WTC11 (cell line): Measurements from ENCODE around the gene ALK. TPM values are rescaled to one million over a fixed set of nuclear protein-coding genes. Genes with fewer than 3 reads are reported as not detected.

Experiments used
- ATAC-seq: fragments of 200-7000 bp; cut with Tn5 transposase; 2 replicates; pipeline ENCODE4 v1.10.0; 2021; ENCODE audit warnings: mild to moderate bottlenecking, moderate library complexity
- CTCF ChIA-PET: fragments of 300-600 bp; sonication (Branson Sonifier 250); formaldehyde crosslinking; loops from one replicate; lab custom pipeline; 2021; ENCODE audit warnings: antibody characterized with exemption; lab: Charles Lee
- POLR2A ChIA-PET: fragments of 350-600 bp; sonication (Branson Sonifier 250); formaldehyde crosslinking; loops from one replicate; lab custom pipeline; 2021; ENCODE audit warnings: antibody characterized with exemption; lab: Charles Lee
- DNase-seq: peaks from one replicate; pipeline ENCODE4 v3.0.0; 2021; ENCODE audit warnings: low spot score
- H3K27ac Mint-ChIP-seq: 2 replicates; pipeline ENCODE4 v1.8.0; 2021; ENCODE audit warnings: mixed read lengths
- H3K27me3 Mint-ChIP-seq: 2 replicates; pipeline ENCODE4 v1.8.0; 2021; ENCODE audit warnings: low read depth, mild to moderate bottlenecking, moderate library complexity, mixed read lengths
- H3K36me3 Mint-ChIP-seq: 2 replicates; pipeline ENCODE4 v1.8.0; 2021; ENCODE audit warnings: mixed read lengths
- H3K4me1 Mint-ChIP-seq: 2 replicates; pipeline ENCODE4 v1.8.0; 2022; ENCODE audit warnings: mixed read lengths
- H3K4me3 Mint-ChIP-seq: 2 replicates; pipeline ENCODE4 v1.8.0; 2021; ENCODE audit warnings: mild to moderate bottlenecking, moderate library complexity, mixed read lengths
- H3K9me3 Mint-ChIP-seq: 2 replicates; pipeline ENCODE4 v1.8.0; 2021; ENCODE audit warnings: mixed read lengths
- CDX4 ChIP-seq: fragments of 250-450 bp; sonication (Bioruptor Pico); IDR thresholded peaks from 2 replicates; pipeline ENCODE4 v1.9.0; 2021; ENCODE audit warnings: moderate library complexity, mild to moderate bottlenecking, inconsistent platforms, borderline replicate concordance
- ERG ChIP-seq: fragments of 250-450 bp; sonication (Bioruptor Pico); IDR thresholded peaks from 2 replicates; pipeline ENCODE4 v1.8.0; 2021; ENCODE audit warnings: mild to moderate bottlenecking
- GRHL2 ChIP-seq: fragments of 250-450 bp; sonication (Bioruptor Pico); IDR thresholded peaks from 2 replicates; pipeline ENCODE4 v1.8.0; 2022; ENCODE audit warnings: mild to moderate bottlenecking, moderate library complexity; ENCODE audit not compliant: insufficient replicate concordance, severe bottlenecking
- NFYB ChIP-seq: sonication (generic); formaldehyde crosslinking; conservative IDR thresholded peaks from 2 replicates; pipeline ENCODE4 v1.8.0; 2022; ENCODE audit warnings: low read depth, missing genetic modification reagents
- NR3C1 ChIP-seq: sonication (generic); formaldehyde crosslinking; conservative IDR thresholded peaks from 2 replicates; pipeline ENCODE4 v1.8.1; 2023; ENCODE audit warnings: low read depth, mild to moderate bottlenecking, missing genetic modification reagents
- PRRX2 ChIP-seq: fragments of 250-450 bp; sonication (Bioruptor Pico); IDR thresholded peaks from 2 replicates; pipeline ENCODE4 v1.8.0; 2021; ENCODE audit warnings: mild to moderate bottlenecking
- TEAD1 ChIP-seq: sonication (generic); formaldehyde crosslinking; IDR thresholded peaks from 2 replicates; pipeline ENCODE4 v1.8.0; 2022; ENCODE audit warnings: mild to moderate bottlenecking, missing genetic modification reagents
- TEAD4 ChIP-seq: sonication (generic); formaldehyde crosslinking; IDR thresholded peaks from 2 replicates; pipeline ENCODE4 v1.8.0; 2022; ENCODE audit warnings: mild to moderate bottlenecking, missing genetic modification reagents
- ZNF219 ChIP-seq: sonication (generic); formaldehyde crosslinking; IDR thresholded peaks from 2 replicates; pipeline ENCODE4 v1.8.0; 2023; ENCODE audit warnings: missing genetic modification reagents, mild to moderate bottlenecking, borderline replicate concordance
- total RNA-seq: library from RNA; stranded (reverse); gene quantifications from 3 replicates; pipeline ENCODE4 v1.2.3, GENCODE V29; 2021
- TF ChIP-seq, protein P1 (sequence below): sonication (generic); formaldehyde crosslinking; IDR thresholded peaks from 2 replicates; pipeline ENCODE4 v1.8.0; 2022; ENCODE audit warnings: mild to moderate bottlenecking, missing genetic modification reagents
- TF ChIP-seq, protein P2 (sequence below): fragments of 250-450 bp; sonication (Bioruptor Pico); IDR thresholded peaks from 2 replicates; pipeline ENCODE4 v1.9.0; 2021; ENCODE audit warnings: mild to moderate bottlenecking, borderline replicate concordance
- TF ChIP-seq, protein P3 (sequence below): fragments of 250-450 bp; sonication (Bioruptor Pico); IDR thresholded peaks from 2 replicates; pipeline ENCODE4 v1.9.0; 2021; ENCODE audit warnings: mild to moderate bottlenecking
- TF ChIP-seq, protein P4 (sequence below): sonication (generic); formaldehyde crosslinking; IDR thresholded peaks from 2 replicates; pipeline ENCODE4 v1.8.0; 2022; ENCODE audit warnings: mild to moderate bottlenecking, missing genetic modification reagents

ALK gene
- total RNA-seq, 1 experiment from 2014 or later, result not detected

GRCh38 chr2:29726976-29727375 lies 194.4 kb downstream of the ALK start (continued):
- TF ChIP-seq, protein P1, sequence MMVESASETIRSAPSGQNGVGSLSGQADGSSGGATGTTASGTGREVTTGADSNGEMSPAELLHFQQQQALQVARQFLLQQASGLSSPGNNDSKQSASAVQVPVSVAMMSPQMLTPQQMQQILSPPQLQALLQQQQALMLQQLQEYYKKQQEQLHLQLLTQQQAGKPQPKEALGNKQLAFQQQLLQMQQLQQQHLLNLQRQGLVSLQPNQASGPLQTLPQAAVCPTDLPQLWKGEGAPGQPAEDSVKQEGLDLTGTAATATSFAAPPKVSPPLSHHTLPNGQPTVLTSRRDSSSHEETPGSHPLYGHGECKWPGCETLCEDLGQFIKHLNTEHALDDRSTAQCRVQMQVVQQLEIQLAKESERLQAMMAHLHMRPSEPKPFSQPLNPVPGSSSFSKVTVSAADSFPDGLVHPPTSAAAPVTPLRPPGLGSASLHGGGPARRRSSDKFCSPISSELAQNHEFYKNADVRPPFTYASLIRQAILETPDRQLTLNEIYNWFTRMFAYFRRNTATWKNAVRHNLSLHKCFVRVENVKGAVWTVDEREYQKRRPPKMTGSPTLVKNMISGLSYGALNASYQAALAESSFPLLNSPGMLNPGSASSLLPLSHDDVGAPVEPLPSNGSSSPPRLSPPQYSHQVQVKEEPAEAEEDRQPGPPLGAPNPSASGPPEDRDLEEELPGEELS (CRISPR knock-in tag), result no peak
- TF ChIP-seq NFYB (CRISPR knock-in tag), result no peak
- TF ChIP-seq CDX4, result no peak
- TF ChIP-seq NR3C1 (CRISPR knock-in tag), result no peak
- TF ChIP-seq, protein P2, sequence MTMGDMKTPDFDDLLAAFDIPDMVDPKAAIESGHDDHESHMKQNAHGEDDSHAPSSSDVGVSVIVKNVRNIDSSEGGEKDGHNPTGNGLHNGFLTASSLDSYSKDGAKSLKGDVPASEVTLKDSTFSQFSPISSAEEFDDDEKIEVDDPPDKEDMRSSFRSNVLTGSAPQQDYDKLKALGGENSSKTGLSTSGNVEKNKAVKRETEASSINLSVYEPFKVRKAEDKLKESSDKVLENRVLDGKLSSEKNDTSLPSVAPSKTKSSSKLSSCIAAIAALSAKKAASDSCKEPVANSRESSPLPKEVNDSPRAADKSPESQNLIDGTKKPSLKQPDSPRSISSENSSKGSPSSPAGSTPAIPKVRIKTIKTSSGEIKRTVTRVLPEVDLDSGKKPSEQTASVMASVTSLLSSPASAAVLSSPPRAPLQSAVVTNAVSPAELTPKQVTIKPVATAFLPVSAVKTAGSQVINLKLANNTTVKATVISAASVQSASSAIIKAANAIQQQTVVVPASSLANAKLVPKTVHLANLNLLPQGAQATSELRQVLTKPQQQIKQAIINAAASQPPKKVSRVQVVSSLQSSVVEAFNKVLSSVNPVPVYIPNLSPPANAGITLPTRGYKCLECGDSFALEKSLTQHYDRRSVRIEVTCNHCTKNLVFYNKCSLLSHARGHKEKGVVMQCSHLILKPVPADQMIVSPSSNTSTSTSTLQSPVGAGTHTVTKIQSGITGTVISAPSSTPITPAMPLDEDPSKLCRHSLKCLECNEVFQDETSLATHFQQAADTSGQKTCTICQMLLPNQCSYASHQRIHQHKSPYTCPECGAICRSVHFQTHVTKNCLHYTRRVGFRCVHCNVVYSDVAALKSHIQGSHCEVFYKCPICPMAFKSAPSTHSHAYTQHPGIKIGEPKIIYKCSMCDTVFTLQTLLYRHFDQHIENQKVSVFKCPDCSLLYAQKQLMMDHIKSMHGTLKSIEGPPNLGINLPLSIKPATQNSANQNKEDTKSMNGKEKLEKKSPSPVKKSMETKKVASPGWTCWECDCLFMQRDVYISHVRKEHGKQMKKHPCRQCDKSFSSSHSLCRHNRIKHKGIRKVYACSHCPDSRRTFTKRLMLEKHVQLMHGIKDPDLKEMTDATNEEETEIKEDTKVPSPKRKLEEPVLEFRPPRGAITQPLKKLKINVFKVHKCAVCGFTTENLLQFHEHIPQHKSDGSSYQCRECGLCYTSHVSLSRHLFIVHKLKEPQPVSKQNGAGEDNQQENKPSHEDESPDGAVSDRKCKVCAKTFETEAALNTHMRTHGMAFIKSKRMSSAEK, result no peak
- TF ChIP-seq TEAD1 (CRISPR knock-in tag), result no peak
- TF ChIP-seq ZNF219 (CRISPR knock-in tag), result no peak

GRCh38 chr2:29725610-29726009 lies 195.8 kb downstream of the ALK start:
- Mint-ChIP-seq H3K9me3 (peaks cover 5% of the 10 kb centered on the region), H3K4me3 (no peak overlapping the region), H3K27ac (no peak overlapping the region), H3K4me1 (0 out of 2 replicates have a peak, but pooled peaks cover 3% of the 10 kb centered on the region), H3K36me3 (no peaks in the 10 kb centered on the region), H3K27me3 (no peaks in the 10 kb centered on the region)
- TF ChIP-seq, protein P3, sequence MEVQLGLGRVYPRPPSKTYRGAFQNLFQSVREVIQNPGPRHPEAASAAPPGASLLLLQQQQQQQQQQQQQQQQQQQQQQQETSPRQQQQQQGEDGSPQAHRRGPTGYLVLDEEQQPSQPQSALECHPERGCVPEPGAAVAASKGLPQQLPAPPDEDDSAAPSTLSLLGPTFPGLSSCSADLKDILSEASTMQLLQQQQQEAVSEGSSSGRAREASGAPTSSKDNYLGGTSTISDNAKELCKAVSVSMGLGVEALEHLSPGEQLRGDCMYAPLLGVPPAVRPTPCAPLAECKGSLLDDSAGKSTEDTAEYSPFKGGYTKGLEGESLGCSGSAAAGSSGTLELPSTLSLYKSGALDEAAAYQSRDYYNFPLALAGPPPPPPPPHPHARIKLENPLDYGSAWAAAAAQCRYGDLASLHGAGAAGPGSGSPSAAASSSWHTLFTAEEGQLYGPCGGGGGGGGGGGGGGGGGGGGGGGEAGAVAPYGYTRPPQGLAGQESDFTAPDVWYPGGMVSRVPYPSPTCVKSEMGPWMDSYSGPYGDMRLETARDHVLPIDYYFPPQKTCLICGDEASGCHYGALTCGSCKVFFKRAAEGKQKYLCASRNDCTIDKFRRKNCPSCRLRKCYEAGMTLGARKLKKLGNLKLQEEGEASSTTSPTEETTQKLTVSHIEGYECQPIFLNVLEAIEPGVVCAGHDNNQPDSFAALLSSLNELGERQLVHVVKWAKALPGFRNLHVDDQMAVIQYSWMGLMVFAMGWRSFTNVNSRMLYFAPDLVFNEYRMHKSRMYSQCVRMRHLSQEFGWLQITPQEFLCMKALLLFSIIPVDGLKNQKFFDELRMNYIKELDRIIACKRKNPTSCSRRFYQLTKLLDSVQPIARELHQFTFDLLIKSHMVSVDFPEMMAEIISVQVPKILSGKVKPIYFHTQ (CRISPR knock-in tag), result no peak
- no peak for TF ChIP-seq TEAD4
- TF ChIP-seq, protein P4, sequence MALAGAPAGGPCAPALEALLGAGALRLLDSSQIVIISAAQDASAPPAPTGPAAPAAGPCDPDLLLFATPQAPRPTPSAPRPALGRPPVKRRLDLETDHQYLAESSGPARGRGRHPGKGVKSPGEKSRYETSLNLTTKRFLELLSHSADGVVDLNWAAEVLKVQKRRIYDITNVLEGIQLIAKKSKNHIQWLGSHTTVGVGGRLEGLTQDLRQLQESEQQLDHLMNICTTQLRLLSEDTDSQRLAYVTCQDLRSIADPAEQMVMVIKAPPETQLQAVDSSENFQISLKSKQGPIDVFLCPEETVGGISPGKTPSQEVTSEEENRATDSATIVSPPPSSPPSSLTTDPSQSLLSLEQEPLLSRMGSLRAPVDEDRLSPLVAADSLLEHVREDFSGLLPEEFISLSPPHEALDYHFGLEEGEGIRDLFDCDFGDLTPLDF (CRISPR knock-in tag), result no peak
- TF ChIP-seq PRRX2, result no peak
- TF ChIP-seq GRHL2 (CRISPR knock-in tag), result no peak
- TF ChIP-seq ERG (CRISPR knock-in tag), result no peak
- TF ChIP-seq, protein P2, result no peak
- ATAC-seq (no peak), DNase-seq (no peak)
- POLR2A ChIA-PET, result no interaction called here
- CTCF ChIA-PET, result no interaction called here
